ENCODE data around the gene TAS2R20.
"Not testable (repeated sequence)": the region's sequence is repeated elsewhere in the genome, so short reads cannot be mapped to it uniquely, and the experiment has no call there.

Gene TAS2R20

GRCh38 chr12:10998204-10998603, at the start of gene TAS2R20:
Gene TAS2R20, minus strand, starts transcription at chr12:10998304. Its CDS starts 429 bp downstream, at chr12:10997875.
- no peak for DNase-seq

GRCh38 chr12:11041366-11041765, 43.3 kb upstream of the TAS2R20 start:
- not testable (repeated sequence) for DNase-seq

GRCh38 chr12:11040162-11040561, 42.1 kb upstream of the TAS2R20 start:
- no peak for DNase-seq

GRCh38 chr12:11039171-11039570, 41.1 kb upstream of the TAS2R20 start:
- no peak for DNase-seq

GRCh38 chr12:11033959-11034358, 35.9 kb upstream of the TAS2R20 start:
- not testable (repeated sequence) for DNase-seq

GRCh38 chr12:11031307-11031706, 33.2 kb upstream of the TAS2R20 start, which contains the start of gene TAS2R31:
Gene TAS2R31, minus strand, starts transcription at chr12:11031407. Its CDS starts 72 bp downstream, at chr12:11031335.
- no peak for DNase-seq

GRCh38 chr12:11026118-11026517, 28.0 kb upstream of the TAS2R20 start:
- DNase-seq = no peak

GRCh38 chr12:11023387-11023786, 25.3 kb upstream of the TAS2R20 start:
- DNase-seq = no peak

GRCh38 chr12:11022520-11022919, 24.4 kb upstream of the TAS2R20 start, which contains the start of gene TAS2R19:
Gene TAS2R19, minus strand, starts transcription at chr12:11022620. Its CDS starts 49 bp downstream, at chr12:11022571.
- DNase-seq = no peak

GRCh38 chr12:11016937-11017336, 18.8 kb upstream of the TAS2R20 start:
- DNase-seq = no peak

- DNase-seq = no peak
These were observed 17.8 kb upstream of the TAS2R20 start for GRCh38 chr12:11015775-11016430.

GRCh38 chr12:11014234-11014633, 16.1 kb upstream of the TAS2R20 start:
- DNase-seq = no peak

- no peak for DNase-seq
These were observed 9.5 kb upstream of the TAS2R20 start for GRCh38 chr12:11007608-11008007.

- no peak for DNase-seq
These were observed 3.8 kb downstream of the TAS2R20 start for GRCh38 chr12:10994307-10994706.

- DNase-seq = no peak
These were observed 9.0 kb downstream of the TAS2R20 start for GRCh38 chr12:10989107-10989506.

- DNase-seq = no peak
These were observed 11.3 kb downstream of the TAS2R20 start, which contains the start of gene TAS2R50 for GRCh38 chr12:10986812-10987211. Gene TAS2R50, minus strand, starts transcription at chr12:10986912. Its CDS starts 52 bp downstream, at chr12:10986860.

GRCh38 chr12:10982244-10982643, 15.9 kb downstream of the TAS2R20 start:
- no peak for DNase-seq

GRCh38 chr12:10974965-10975364, 23.1 kb downstream of the TAS2R20 start:
- DNase-seq = no peak

- no peak for DNase-seq
These were observed 29.2 kb downstream of the TAS2R20 start for GRCh38 chr12:10968765-10969456.

- no peak for DNase-seq
These were observed 30.7 kb downstream of the TAS2R20 start for GRCh38 chr12:10967409-10967808.

- DNase-seq = no peak
These were observed 31.8 kb downstream of the TAS2R20 start for GRCh38 chr12:10966314-10966713.

GRCh38 chr12:10965476-10965875, 32.6 kb downstream of the TAS2R20 start:
- DNase-seq = no peak

- DNase-seq = no peak
These were observed 37.9 kb downstream of the TAS2R20 start for GRCh38 chr12:10960211-10960610.

- no peak for DNase-seq
These were observed 38.3 kb downstream of the TAS2R20 start for GRCh38 chr12:10959804-10960203.
